ENCODE results near the gene PEX1.
"Not testable (repeated sequence)": the region's sequence is repeated elsewhere in the genome, so short reads cannot be mapped to it uniquely, and the experiment has no call there.

The PEX1 gene

DNA sequence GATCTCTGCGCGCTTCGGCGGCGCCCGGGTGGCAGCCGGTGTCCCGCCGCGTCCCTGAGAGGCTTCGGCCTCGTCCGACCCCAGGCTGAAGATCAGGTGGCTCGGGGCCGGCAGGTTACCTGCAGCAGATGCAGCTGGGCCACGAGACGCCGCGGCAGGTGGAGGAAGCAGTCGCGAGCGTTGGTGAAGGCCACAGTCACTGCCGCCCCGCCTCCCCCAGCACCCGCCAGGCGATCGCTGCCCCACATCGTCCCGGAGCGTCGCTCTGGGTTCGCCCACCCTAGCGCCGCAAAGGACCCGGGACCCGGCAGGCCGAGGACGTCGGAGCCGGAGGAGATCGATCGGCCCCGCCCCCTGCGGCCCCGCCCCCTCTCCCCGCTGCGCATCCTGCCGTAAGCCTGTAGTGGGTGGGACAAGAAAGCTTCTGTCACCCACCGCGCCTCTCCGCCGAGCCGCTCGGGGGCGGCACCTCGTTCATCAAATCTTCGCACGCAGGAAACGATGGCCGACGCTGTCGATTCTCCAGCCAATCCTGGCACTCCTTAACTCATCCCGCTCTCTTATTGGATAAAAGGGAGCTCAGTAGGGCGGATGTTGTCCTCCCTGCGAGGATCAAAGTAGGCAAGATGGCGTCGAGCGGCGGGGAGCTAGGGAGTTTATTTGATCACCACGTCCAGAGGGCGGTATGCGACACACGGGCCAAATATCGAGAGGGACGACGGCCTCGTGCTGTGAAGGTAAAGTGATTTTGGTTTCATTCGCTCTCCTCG is at the start of gene PEX1, which contains the start of gene RBM48:
Gene PEX1 (minus strand): TSS at position 333 of the 770 bp plus-strand sequence. CDS start 85 bp downstream, at position 248.
Gene RBM48 (plus strand): TSS at position 608 of the 770 bp plus-strand sequence. CDS start 19 bp downstream, at position 627.
- peak; percentile 93 for ATAC-seq
- peak; percentile 93 for DNase-seq

DNA sequence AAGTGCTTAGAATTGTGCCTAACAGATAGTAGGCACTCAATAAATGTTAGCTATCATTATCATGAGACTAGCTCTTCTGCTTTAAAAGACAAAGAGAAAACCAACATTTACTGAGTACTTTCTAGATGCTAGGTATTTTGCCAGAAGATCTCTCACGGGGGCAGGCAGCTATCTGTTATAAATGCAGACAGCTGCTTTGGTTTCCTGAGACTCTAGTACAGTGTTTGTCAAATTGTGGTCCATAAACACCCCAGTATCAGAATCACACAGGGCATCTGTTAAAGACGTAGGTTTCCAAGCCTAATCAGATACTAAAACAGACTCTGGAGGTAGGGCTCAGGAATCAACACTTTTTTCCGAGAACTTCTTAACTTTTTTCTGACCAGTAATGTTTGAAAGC is 48.0 kb upstream of the PEX1 start:
- ATAC-seq: no peak
- DNase-seq: no peak

DNA sequence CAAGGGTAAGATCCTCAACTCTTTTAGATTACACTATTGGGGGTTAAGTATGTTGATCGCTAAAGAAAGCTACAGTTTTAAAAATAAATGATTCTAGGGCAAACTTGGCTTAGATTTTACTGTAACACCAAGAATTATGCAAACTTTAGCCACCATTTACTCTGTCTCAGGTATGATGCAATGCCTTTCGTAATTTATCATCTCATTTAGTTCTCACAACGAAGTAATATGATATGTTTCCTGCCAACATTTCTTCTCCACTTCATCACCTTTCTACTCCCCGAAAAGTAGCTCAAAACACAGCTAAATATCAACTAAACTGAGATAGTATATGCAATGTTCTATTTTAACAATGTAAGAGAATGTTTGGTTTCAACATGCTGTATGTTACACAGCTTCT is 40.8 kb upstream of the PEX1 start:
- no peak for ATAC-seq
- DNase-seq: no peak

DNA sequence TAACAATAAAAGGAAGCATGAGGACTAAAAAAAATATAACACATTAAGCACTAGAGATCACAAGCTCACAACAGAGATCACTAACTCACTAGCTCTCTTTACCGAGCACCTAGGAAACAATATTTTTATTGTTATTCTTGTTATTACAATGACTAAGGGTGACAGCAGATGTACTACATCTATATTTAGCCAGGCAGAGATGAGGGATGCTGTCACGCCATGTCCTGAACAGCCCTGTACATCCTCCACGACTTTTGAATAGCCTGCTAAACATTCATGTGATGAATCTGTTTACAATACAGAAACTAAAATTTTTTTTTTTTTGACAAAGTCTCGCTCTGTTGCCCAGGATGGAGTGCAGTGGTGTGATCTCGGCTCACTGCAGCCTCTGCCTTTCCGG is 39.1 kb upstream of the PEX1 start:
- DNase-seq: no peak

DNA sequence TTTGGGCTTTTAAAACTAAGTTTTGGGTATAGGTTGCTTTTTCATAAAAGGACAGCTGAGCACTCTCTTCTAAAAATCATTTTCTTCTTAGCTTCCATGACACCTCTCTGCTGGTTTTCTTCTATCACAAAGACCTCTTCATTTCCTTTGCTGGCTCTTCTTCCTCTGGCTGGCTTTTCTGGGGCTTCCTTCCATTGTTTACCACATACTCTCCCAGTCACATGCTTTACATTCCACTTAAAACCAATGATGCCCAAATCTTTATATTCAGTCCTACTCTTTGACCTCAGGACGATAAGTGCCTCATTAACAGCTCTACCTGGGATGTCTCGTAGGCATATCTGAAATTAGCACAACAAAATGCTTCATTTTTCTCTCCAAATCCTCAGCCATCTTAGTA is 35.0 kb upstream of the PEX1 start:
- DNase-seq (no peak), ATAC-seq (no peak)

More for the DNA sequence above, 39.1 kb upstream of the PEX1 start:
- no peak for ATAC-seq

DNA sequence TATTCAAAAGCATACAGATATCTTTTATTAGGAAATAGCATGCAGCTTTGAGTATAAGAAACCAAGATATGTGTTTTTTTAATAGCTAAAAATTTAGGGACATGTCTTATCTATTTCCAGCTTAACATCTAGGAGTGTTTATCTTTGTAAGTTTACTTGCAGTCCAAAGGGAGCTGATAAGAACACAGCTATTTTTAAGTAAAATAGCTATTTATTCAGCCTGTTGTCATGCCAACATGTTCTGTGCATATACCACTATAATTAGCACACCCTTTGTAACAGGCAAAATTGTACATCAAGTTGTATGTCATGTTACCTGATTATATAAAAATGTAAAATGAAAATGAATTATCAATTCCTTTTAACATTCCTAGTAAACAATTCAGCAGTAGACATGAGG is 32.3 kb upstream of the PEX1 start:
- DNase-seq (no peak), ATAC-seq (no peak)

DNA sequence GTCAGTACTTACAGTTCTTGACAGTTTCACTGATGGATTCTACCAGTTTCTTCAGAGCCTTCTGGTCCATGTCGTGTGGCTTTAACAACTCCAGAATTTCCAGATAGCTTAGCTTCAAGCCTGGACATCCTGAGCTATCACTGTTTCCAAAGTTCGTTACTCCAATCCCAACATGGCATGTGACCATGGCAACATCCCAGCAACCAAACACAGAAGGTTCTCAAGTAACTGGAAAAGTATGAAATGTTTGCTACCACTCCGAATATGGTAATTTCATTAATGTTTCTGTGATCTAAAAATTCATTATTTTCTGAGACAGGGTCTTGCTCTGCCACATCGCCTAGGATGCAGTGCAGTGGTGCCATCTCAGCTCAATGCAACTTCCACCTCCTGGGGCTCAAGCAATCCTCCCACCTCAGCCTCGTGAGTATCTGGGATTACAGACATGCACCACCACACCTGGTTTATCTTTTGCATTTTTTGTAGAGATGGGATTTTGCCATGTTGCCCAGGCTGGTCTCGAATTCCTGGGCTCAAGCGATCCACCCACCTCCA is 29.6 kb upstream of the PEX1 start:
- ATAC-seq: no peak
- DNase-seq: no peak

DNA sequence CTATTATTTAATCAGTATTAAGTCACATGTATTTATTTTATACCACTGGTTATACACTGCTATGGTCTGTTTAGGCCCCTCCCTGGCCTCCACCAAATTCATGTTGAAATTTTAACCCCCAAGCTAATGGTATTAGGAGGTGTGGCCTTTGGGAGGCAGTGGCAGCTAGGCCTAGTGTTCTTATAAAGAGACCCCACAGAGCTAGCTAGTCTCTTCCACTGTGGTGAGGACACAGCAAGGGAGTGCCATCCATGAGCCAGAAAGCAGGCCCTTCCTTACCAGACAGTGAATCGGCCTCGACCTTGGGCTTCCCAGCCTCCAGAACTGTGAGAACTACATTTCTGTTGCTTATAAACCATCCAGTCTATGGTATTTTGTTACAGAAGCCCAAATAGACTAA is 28.9 kb upstream of the PEX1 start:
- DNase-seq: no peak
- ATAC-seq: no peak

DNA sequence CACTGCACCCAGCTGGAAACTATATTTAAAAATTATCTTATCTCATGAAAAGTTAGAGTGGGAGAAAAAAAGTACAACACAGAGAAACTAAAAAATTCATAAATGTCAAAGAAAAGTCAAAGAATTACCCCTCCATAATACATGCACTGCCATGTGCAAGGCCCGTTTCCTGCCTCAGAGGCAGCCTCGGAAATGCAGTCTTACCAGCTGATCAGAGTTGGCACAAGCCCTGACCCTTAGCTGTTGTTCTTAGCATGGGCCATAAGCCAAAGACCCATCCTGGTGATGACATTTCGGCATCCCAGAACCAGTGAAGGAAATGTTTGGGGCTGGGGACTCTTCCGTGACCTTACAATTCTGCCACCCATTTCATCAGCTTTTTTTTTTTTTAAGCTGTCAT is 21.9 kb upstream of the PEX1 start:
- DNase-seq (no peak), ATAC-seq (no peak)

DNA sequence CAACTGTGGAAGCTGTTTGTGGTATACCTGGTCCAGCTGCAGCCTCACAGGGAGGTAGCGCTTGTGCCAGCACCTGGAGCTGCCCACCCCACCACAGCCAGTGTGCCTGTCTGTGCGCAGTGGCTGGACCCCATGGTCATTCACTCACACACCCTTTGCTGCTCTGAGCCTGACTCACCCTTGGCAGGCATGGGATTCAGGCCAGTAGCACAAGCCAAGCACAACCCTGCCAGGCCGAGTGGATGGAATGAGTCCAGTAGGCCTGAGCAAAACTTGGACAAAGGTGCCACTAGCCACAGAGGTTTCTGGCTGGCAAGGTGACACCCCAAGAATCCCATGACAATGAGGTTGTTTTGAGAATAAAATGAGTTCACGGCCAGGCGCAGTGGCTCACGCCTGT is 19.3 kb upstream of the PEX1 start:
- no peak for ATAC-seq
- no peak for DNase-seq

DNA sequence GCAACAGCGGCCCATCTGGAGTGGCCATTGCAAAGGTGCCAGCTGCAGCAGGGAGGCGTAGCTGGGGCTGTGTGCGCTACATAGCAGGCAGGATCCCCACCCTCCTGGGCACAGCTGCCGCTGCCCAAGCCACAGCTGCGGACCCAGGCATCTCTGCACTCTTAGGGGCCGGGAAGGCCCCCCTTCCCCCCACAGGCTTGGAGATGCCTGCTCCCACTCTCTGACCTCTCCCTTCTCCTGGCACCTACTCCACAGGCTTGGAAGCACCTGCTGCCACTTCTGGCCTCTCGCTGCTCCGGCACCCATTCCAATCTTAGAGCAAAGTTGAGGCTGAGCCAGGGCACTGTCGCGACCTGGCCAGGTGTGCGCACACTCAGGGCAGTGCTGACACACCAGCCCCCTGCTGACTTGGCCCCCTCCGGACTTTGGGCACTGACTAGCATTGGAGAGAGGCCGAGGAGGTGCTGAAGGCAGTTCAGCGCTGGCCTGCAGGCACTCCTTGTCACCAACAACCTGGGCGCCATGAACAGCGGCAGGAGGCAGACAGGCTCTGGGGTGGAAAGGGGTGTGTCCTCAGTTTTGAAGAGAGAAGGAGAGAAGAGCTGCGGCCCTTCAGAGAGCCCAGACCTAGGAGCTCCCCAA is 18.7 kb upstream of the PEX1 start:
- ATAC-seq (no peak), DNase-seq (no peak)

DNA sequence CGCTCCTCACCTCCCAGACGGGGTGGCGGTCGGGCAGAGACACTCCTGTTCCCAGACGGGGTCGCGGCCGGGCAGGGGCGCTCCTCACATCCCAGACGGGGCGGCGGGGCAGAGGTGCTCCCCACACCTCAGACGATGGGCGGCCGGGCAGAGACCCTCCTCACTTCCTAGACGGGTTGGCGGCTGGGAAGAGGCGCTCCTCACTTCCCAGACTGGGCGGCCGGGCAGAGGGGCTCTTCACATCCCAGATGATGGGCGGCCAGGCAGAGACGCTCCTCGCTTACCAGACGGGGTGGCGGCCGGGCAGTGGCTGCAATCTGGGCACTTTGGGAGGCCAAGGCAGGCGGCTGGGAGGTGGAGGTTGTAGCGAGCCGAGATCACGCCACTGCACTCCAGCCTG is 16.8 kb upstream of the PEX1 start:
- not testable (repeated sequence) for DNase-seq, ATAC-seq

DNA sequence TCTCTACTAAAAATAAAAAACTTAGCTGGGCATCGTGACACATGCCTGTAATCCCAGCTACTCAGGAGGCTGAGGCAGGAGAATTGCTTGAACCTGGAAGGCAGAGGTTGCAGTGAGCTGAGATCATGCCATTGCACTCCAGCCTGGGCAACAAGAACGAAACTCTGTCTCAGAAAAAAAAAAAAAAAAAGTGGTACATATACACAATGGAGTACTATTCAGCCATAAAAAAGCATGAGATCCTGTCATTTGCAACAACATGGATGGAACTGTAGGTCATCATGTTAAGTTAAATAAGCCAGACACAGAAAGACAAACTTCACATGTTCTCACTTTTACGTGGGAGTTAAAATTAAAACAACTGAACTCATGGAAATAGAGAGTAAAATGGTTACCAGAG is 15.2 kb upstream of the PEX1 start:
- not testable (repeated sequence) for DNase-seq, ATAC-seq

DNA sequence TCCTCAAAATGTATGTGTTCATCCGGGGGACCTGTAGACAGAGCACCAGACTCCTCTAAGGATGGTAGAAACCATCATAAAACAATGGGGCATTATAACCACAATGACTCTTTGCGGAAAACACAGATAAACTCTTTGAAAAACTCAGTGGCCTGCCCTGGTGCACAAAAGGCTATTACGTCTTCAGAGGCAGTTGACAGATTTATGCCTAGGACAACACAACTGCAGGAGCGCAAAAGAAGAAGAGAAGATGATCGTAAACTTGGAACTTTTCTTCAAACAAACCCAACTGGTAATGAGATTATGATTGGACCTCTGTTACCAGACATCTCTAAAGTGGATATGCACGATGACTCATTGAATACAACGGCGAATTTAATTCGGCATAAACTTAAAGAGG is 6.3 kb upstream of the PEX1 start:
- ATAC-seq (no peak), DNase-seq (no peak)

DNA sequence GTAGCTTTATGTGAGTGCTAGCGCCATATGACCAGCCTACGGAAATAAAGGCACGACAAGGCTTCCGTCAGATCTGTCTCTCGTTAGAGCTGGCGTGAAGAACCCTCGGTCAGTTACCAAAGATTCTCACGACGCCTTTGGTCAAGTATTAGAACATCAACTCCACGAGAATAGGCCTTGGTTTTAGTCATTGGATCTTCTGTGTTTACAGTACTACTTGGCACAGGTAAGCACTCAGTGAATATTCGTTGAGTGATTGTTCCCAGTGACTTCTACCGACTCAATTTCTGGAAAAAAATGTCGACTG is 591 bp upstream of the PEX1 start:
- ATAC-seq (no peak), DNase-seq (no peak)

DNA sequence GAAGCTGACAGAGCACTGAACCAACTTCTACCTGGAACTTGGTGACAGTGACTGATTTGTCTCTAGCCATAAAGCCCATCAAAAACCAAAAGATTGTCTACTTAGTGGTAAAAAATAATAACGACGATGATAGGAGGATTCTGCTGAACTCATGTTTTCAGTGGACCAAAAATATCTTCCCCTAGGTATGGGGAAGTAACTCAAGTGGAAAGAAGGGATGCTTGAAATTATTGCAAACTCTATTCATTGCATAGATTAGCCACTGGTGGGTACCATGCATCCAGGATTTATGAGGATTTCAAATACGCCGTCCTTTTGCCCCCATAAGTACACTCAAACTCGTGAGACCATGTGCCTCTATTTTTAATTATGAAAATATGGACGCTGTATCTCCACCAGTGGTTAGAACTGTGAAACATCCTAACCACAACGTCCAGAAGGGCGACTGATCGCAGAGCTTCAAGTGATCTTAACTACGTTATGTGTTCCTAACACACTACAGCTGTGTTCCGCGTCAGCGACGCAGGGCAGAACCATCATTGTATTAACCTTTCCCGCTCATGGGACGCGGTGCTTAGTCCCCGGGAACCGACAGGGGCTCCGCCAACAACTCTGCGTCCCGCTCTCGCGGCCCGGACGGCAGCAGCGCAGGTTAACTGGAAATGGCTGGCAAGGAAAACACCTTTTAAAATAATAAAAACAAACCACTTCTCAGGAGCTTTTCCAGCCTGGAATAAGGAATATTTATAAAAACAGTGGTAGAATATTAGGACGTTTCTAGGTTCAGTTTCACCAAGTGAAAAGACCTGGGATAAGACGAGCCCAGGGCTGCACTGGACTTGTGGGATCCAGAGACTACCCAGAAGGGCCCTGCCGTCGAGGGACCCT is 776 bp downstream of the PEX1 start:
- ATAC-seq (peak; percentile 50), DNase-seq (peak; percentile 63)

DNA sequence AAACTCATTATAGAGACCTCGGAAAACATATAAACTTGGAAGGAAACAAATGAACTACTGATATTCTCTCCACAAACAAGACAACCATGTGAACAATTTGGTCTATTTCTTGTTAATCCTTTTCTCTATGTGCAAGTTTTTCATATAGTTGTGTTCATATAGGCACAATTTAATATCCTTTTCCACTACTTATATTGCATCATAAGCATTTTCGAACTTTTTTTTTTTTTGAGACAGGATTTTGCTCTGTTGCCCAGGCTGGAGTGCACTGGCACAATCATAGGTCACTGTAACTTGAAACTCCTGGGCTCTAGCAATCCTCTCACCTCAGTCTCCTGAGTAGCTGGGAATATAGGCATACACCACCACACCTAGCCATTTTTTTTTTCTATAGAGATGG is 5.2 kb downstream of the PEX1 start:
- no peak for ATAC-seq
- DNase-seq: no peak

DNA sequence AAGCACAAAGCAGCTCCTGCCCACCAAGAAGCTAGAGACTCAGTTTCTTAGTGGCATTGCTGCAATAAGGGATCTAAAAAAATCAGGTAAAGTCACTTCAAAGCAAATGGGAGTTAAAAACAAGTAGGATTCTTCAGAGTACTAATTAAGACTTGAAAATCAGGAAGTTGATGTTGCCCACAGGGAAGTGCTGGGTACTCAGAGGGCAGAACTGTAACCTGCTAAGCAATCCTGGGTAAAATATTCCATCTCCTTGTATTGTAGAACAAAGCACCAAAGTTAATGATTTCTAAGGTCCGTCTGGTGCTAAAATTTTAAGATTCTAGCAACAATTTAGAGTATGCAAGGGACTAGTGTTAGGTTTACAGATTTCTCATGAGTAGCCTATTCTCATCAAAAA is 8.3 kb downstream of the PEX1 start:
- no peak for ATAC-seq
- DNase-seq: no peak

DNA sequence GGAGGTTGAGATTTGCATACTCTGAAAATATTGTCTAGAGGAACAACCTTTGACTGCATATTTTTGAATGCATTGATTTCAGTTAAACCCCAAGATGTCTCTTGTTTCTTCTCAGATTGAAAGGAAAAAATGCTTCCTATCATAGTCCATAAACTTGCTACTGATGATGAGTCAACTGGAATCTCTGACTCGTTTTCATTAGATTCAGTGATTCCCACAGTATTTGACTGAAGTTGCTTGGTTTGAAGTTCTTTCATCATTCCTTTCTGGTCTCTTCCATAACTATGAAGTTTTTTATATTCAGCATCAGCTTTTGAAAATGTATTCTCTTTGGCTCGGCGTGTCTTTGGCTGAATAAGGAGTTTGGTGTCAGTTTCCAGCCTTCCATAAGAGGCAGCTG is 10.7 kb downstream of the PEX1 start:
- ATAC-seq (no peak), DNase-seq (no peak)

DNA sequence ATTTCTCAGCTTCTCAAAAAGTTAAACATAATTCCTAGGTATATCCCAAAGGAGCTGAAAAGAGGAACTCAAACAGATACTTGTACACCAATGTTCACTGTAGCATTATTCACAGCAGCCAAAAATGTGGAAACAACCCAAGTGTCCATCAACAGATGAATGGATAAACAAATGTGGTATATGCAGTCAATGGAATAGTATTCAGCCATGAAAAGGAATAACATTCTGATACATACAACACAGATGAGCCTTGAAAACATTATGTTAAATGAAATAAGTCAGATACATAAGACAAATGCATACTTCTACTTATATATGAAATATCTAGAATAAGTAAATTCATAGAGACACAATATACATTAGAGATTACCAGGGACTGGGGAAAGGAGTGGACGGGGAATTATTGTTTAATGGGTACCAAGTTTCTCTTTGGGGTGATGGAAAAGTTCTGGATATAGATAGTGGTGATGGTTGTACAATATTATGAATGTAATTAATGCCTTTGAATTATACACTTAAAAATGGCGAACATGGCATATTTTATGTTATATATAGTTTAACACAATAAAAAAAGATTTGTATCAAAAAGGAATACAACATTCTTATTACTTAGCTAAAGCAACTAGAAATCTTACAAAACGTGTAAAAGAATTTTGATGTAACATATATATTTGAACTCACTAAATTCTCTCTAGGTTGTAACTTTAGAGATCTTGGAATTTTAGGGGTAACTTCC is 15.0 kb downstream of the PEX1 start:
- no peak for ATAC-seq
- no peak for DNase-seq

DNA sequence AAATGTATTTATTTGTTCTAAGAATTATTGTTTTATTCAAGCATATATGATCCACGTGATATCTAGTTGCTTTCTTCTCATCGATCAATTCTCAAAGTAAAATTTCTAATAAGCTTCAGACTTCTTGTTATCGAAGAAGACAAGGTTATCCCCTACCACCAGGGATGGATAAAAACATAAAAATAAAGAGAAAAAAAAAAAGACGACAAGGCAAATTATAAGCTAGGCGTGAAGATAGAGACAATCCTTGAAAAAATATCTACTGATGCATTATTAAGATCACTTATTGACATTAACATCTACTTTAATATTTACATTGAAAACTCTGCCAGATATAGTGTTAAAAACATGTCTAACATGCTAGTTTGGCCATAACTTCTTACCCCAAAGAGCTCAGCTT is 19.4 kb downstream of the PEX1 start:
- ATAC-seq: no peak
- no peak for DNase-seq

DNA sequence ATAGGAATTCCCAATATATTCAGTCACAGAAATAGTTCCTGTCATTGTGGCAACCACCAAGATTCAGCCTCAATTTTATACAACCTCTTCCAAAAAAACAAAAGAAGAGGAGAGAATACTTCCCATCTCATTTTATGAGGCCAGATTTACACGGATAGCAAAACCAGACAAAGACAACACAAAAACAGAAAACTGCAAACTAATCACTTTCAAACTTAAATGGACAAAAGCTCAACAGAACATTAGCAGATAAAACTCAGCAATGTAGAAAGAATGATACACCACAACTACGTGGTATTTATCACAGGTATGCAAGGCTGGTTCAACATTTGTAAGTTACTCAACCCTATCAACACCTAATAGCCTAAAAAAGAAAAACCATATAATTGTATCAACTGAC is 22.0 kb downstream of the PEX1 start:
- ATAC-seq (no peak), DNase-seq (no peak)

Data from stimulated activated naive CD8-positive, alpha-beta T cell treated with anti-CD3 and anti-CD28 coated beads, Interleukin-15, Interleukin-2, amounts not matched to agents 100 U/mL and 50 U/mL, for 24 hours (primary cell).